ENCODE data around the gene ARL4A. TPM values are rescaled to one million over a fixed set of nuclear protein-coding genes. Genes with fewer than 3 reads are reported as not detected.

Gene ARL4A
- total and polyA plus RNA-seq, 9 of the 15 experiments (the other 6 are each of a cell fraction or from before 2014, with no cell fraction given): 118 to 688 (median 172) TPM

DNA sequence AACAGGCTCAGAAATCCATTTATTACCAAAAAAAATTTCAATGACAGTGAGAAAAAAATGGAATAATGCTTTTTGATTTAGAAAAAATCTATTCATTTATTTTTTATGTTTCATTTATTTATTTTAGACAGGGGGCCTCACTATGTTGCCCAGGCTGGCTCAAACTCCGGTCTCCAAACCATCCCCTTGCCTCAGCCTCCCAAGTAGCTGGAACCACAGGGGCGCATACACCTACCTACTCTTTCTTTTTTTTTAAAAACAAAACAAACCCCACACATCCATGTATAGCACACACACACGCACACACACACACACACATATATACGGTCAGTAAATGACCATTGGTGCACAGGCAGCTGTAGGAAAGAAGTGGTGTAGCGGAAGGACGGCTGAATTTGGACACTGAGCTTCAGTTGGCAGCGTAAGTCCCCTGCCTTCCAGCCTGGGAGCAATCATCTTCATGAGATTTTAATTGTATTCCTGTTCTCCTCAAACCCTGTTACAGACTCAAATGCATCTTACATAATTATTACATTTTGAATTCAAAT, 28.8 kb downstream of the ARL4A start (continued):
- TF ChIP-seq, protein P1, sequence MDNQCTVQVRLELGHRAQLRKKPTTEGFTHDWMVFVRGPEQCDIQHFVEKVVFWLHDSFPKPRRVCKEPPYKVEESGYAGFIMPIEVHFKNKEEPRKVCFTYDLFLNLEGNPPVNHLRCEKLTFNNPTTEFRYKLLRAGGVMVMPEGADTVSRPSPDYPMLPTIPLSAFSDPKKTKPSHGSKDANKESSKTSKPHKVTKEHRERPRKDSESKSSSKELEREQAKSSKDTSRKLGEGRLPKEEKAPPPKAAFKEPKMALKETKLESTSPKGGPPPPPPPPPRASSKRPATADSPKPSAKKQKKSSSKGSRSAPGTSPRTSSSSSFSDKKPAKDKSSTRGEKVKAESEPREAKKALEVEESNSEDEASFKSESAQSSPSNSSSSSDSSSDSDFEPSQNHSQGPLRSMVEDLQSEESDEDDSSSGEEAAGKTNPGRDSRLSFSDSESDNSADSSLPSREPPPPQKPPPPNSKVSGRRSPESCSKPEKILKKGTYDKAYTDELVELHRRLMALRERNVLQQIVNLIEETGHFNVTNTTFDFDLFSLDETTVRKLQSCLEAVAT (IDR thresholded peaks at IDR 0.05): peak; percentile 83 to 87; a peak in 3 of 4 replicates
- no peak for TF ChIP-seq PYGO2 (tag; IDR thresholded peaks at IDR 0.05)
- TF ChIP-seq ZNF707 (CRISPR knock-in tag; conservative IDR thresholded peaks at IDR 0.05): no peak
- TF ChIP-seq, protein P2, sequence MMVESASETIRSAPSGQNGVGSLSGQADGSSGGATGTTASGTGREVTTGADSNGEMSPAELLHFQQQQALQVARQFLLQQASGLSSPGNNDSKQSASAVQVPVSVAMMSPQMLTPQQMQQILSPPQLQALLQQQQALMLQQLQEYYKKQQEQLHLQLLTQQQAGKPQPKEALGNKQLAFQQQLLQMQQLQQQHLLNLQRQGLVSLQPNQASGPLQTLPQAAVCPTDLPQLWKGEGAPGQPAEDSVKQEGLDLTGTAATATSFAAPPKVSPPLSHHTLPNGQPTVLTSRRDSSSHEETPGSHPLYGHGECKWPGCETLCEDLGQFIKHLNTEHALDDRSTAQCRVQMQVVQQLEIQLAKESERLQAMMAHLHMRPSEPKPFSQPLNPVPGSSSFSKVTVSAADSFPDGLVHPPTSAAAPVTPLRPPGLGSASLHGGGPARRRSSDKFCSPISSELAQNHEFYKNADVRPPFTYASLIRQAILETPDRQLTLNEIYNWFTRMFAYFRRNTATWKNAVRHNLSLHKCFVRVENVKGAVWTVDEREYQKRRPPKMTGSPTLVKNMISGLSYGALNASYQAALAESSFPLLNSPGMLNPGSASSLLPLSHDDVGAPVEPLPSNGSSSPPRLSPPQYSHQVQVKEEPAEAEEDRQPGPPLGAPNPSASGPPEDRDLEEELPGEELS (CRISPR knock-in tag; IDR thresholded peaks at IDR 0.05; ENCODE audit: borderline replicate concordance): no peak
- TF ChIP-seq MEIS2 (IDR thresholded peaks at IDR 0.05; ENCODE audit: partially characterized antibody): no peak
- TF ChIP-seq BCL6 (CRISPR knock-in tag; IDR thresholded peaks at IDR 0.05): no peak
- no peak for TF ChIP-seq ATF1 (CRISPR knock-in tag; IDR thresholded peaks at IDR 0.05)
- TF ChIP-seq ATF1 (tag; IDR thresholded peaks at IDR 0.05): no peak
- TF ChIP-seq RBM14 (IDR thresholded peaks at IDR 0.05; ENCODE audit: borderline replicate concordance, insufficient read depth, low read depth, low read length): no peak
- TF ChIP-seq CAMTA2 (CRISPR knock-in tag; conservative IDR thresholded peaks at IDR 0.05): no peak
- no peak for TF ChIP-seq MED1 (CRISPR knock-in tag; IDR thresholded peaks at IDR 0.05; ENCODE audit: borderline replicate concordance)
- no peak for TF ChIP-seq KLF10 (CRISPR knock-in tag; IDR thresholded peaks at IDR 0.05)
- no peak for TF ChIP-seq SMARCC2 (IDR thresholded peaks at IDR 0.05; ENCODE audit: low read depth)
- TF ChIP-seq TAL1 (IDR thresholded peaks at IDR 0.05): no peak
- no peak for TF ChIP-seq POLR2A (conservative IDR thresholded peaks at IDR 0.05)
- TF ChIP-seq ZBTB1 (CRISPR knock-in tag; IDR thresholded peaks at IDR 0.05; ENCODE audit: borderline replicate concordance, low read depth): no peak
- TF ChIP-seq, protein P3, sequence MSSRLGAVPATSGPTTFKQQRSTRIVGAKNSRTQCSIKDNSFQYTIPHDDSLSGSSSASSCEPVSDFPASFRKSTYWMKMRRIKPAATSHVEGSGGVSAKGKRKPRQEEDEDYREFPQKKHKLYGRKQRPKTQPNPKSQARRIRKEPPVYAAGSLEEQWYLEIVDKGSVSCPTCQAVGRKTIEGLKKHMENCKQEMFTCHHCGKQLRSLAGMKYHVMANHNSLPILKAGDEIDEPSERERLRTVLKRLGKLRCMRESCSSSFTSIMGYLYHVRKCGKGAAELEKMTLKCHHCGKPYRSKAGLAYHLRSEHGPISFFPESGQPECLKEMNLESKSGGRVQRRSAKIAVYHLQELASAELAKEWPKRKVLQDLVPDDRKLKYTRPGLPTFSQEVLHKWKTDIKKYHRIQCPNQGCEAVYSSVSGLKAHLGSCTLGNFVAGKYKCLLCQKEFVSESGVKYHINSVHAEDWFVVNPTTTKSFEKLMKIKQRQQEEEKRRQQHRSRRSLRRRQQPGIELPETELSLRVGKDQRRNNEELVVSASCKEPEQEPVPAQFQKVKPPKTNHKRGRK (tag; IDR thresholded peaks at IDR 0.05): no peak
- no peak for TF ChIP-seq SP2 (IDR thresholded peaks at IDR 0.05; ENCODE audit: extremely low read depth, low read depth, low read length, poor library complexity, severe bottlenecking)
- TF ChIP-seq, protein P4, sequence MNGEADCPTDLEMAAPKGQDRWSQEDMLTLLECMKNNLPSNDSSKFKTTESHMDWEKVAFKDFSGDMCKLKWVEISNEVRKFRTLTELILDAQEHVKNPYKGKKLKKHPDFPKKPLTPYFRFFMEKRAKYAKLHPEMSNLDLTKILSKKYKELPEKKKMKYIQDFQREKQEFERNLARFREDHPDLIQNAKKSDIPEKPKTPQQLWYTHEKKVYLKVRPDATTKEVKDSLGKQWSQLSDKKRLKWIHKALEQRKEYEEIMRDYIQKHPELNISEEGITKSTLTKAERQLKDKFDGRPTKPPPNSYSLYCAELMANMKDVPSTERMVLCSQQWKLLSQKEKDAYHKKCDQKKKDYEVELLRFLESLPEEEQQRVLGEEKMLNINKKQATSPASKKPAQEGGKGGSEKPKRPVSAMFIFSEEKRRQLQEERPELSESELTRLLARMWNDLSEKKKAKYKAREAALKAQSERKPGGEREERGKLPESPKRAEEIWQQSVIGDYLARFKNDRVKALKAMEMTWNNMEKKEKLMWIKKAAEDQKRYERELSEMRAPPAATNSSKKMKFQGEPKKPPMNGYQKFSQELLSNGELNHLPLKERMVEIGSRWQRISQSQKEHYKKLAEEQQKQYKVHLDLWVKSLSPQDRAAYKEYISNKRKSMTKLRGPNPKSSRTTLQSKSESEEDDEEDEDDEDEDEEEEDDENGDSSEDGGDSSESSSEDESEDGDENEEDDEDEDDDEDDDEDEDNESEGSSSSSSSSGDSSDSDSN (IDR thresholded peaks at IDR 0.05; ENCODE audit: borderline replicate concordance in 1 of 2, low read depth in 2 of 2, low read length in 2 of 2): no peak
- TF ChIP-seq, protein P5, sequence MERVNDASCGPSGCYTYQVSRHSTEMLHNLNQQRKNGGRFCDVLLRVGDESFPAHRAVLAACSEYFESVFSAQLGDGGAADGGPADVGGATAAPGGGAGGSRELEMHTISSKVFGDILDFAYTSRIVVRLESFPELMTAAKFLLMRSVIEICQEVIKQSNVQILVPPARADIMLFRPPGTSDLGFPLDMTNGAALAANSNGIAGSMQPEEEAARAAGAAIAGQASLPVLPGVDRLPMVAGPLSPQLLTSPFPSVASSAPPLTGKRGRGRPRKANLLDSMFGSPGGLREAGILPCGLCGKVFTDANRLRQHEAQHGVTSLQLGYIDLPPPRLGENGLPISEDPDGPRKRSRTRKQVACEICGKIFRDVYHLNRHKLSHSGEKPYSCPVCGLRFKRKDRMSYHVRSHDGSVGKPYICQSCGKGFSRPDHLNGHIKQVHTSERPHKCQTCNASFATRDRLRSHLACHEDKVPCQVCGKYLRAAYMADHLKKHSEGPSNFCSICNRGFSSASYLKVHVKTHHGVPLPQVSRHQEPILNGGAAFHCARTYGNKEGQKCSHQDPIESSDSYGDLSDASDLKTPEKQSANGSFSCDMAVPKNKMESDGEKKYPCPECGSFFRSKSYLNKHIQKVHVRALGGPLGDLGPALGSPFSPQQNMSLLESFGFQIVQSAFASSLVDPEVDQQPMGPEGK (CRISPR knock-in tag; IDR thresholded peaks at IDR 0.05; ENCODE audit: borderline replicate concordance): no peak
